HG03520 (cell line): Measurements from ENCODE around the gene TENT5C.

ENCODE experiments used
- ATAC-seq: cut with Tn5 transposase; IDR thresholded peaks from one replicate; pipeline ENCODE4 v1.9.1; 2021; ENCODE audit warnings: mild to moderate bottlenecking, moderate library complexity; ENCODE audit not compliant: unreplicated experiment

TENT5C gene

GRCh38 chr1:117611894-117612483 is 6.1 kb downstream of the TENT5C start:
- ATAC-seq = no peak

- ATAC-seq = no peak
These were observed 6.8 kb downstream of the TENT5C start for GRCh38 chr1:117612517-117613248.

- ATAC-seq = no peak
These were observed 7.6 kb downstream of the TENT5C start for GRCh38 chr1:117613249-117613968.

GRCh38 chr1:117613969-117614729 is 8.3 kb downstream of the TENT5C start:
- no peak for ATAC-seq

GRCh38 chr1:117615474-117615873 is 9.6 kb downstream of the TENT5C start:
- ATAC-seq = no peak

- ATAC-seq = no peak
These were observed 10.5 kb downstream of the TENT5C start for GRCh38 chr1:117616356-117616755.

- no peak for ATAC-seq
These were observed 11.1 kb downstream of the TENT5C start for GRCh38 chr1:117616967-117617366.

- no peak for ATAC-seq
These were observed 12.7 kb downstream of the TENT5C start for GRCh38 chr1:117618450-117619122.

- ATAC-seq = no peak
These were observed 14.6 kb downstream of the TENT5C start for GRCh38 chr1:117620440-117620839.

GRCh38 chr1:117621316-117621715 is 15.5 kb downstream of the TENT5C start:
- ATAC-seq = no peak

GRCh38 chr1:117622726-117623125 is 16.9 kb downstream of the TENT5C start:
- ATAC-seq = no peak

- no peak for ATAC-seq
These were observed 17.3 kb downstream of the TENT5C start for GRCh38 chr1:117623141-117623540.

- no peak for ATAC-seq
These were observed 17.9 kb downstream of the TENT5C start for GRCh38 chr1:117623698-117624097.

- no peak for ATAC-seq
These were observed 21.8 kb downstream of the TENT5C start for GRCh38 chr1:117627546-117628130.

- no peak for ATAC-seq
These were observed 22.5 kb downstream of the TENT5C start for GRCh38 chr1:117628343-117628742.

GRCh38 chr1:117629625-117630422 is 24.0 kb downstream of the TENT5C start:
- no peak for ATAC-seq

- no peak for ATAC-seq
These were observed 24.7 kb downstream of the TENT5C start for GRCh38 chr1:117630423-117630998.

GRCh38 chr1:117631359-117632160 is 25.7 kb downstream of the TENT5C start:
- ATAC-seq = no peak
